GM12874 (cell line): ENCODE measurements around the gene LUC7L3.

Experiments
- CTCF ChIP-seq: IDR thresholded peaks from 2 replicates; pipeline ENCODE4 v1.5.1; 2011; ENCODE audit warnings: low read depth, mild to moderate bottlenecking, control low read depth, low read length, moderate library complexity; ENCODE audit not compliant: insufficient read depth

Gene LUC7L3

GRCh38 chr17:50693036-50693682, 26.2 kb upstream of the LUC7L3 start:
- TF ChIP-seq CTCF = no peak

- no peak for TF ChIP-seq CTCF
Measured at GRCh38 chr17:50696365-50696879, 23.0 kb upstream of the LUC7L3 start.

GRCh38 chr17:50697062-50697461, 22.3 kb upstream of the LUC7L3 start:
- no peak for TF ChIP-seq CTCF

GRCh38 chr17:50697663-50698272, 21.6 kb upstream of the LUC7L3 start:
- no peak for TF ChIP-seq CTCF

- no peak for TF ChIP-seq CTCF
Measured at GRCh38 chr17:50699410-50699809, 20.0 kb upstream of the LUC7L3 start.

GRCh38 chr17:50703162-50703561, 16.2 kb upstream of the LUC7L3 start:
- no peak for TF ChIP-seq CTCF

- TF ChIP-seq CTCF = no peak
Measured at GRCh38 chr17:50707289-50708049, 11.9 kb upstream of the LUC7L3 start, which contains the start of gene ANKRD40. Gene ANKRD40 (minus strand): TSS chr17:50707914. CDS start chr17:50707654, 260 bp downstream.
